ENCODE measurements around the gene DMKN.

DMKN gene

GRCh38 chr19:35498220-35498619 is 15.2 kb downstream of the DMKN start:
- no peak overlapping the region for H3K27ac ChIP-seq (ENCODE audit: low read depth, low read length)
- H3K27me3 ChIP-seq (ENCODE audit: control insufficient read depth, insufficient read depth, low read length), result no peaks in the 10 kb centered on the region
- H3K4me3 ChIP-seq (ENCODE audit: low read length), result no peak overlapping the region
- no peaks in the 10 kb centered on the region for H3K36me3 ChIP-seq (ENCODE audit: control insufficient read depth, insufficient read depth, low read length)
- H3K4me1 ChIP-seq (ENCODE audit: control insufficient read depth, insufficient read depth, low read length), result no peaks in the 10 kb centered on the region
- no peak overlapping the region for H3K9ac ChIP-seq (ENCODE audit: low read length)

DNA sequence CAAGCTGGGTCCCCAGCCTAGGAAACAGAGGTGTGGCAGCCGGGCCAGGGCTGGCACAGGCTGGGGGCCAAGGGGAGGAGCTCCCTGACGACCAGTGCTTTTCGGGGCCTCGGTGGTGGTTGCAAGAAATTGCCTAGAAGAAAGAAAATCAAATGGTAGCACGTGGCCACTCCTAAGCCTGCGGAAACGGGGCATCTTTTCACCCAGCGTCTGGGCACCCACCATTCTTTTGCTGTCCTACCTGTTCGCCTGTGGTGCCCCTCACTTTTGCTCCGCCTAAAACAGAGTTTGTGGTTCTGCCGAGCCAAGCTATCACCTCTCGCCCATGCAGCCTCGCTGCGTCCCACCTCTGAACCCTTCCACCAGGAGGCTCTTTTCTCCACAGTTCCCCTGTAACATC is 16.0 kb downstream of the DMKN start:
- Histone ChIP-seq H3K36me3 (ENCODE audit: control insufficient read depth, insufficient read depth, low read length) (no peaks in the 10 kb centered on the region), H3K27me3 (ENCODE audit: control insufficient read depth, insufficient read depth, low read length) (no peaks in the 10 kb centered on the region), H3K27ac (ENCODE audit: low read depth, low read length) (no peak overlapping the region), H3K4me3 (ENCODE audit: low read length) (no peak overlapping the region), H3K4me1 (ENCODE audit: control insufficient read depth, insufficient read depth, low read length) (no peaks in the 10 kb centered on the region), H3K9ac (ENCODE audit: low read length) (no peak overlapping the region)

GRCh38 chr19:35495107-35496064 is 18.1 kb downstream of the DMKN start:
- Histone ChIP-seq H3K4me1 (ENCODE audit: control insufficient read depth, insufficient read depth, low read length) (no peaks in the 10 kb centered on the region), H3K9ac (ENCODE audit: low read length) (no peak overlapping the region), H3K27ac (ENCODE audit: low read depth, low read length) (no peak overlapping the region)

DNA sequence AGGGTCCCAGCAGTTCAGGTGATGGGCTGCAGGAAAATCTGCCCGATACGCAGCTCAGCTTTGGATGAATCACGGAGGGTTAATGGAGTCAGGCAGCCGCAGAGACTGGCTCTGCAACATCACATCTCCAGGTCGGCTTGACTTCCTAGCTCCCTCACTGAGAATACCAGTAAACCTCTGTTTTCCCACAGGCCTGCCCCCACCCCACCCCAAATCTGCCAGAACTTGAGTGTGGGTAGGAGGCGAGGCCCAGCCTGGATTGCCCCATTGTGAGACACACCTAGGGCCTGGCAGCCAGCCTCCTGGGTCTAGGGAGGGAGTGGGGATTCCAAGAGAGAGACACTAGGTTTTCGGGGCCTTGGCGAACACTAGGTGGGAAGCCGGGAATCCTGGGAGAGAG is 19.5 kb downstream of the DMKN start:
- H3K4me3 ChIP-seq (ENCODE audit: low read length), result no peak overlapping the region
- no peaks in the 10 kb centered on the region for H3K36me3 ChIP-seq (ENCODE audit: control insufficient read depth, insufficient read depth, low read length)
- no peaks in the 10 kb centered on the region for H3K27me3 ChIP-seq (ENCODE audit: control insufficient read depth, insufficient read depth, low read length)
- no peaks in the 10 kb centered on the region for H3K4me1 ChIP-seq (ENCODE audit: control insufficient read depth, insufficient read depth, low read length)
- H3K27ac ChIP-seq (ENCODE audit: low read depth, low read length), result no peak overlapping the region
- H3K9ac ChIP-seq (ENCODE audit: low read length), result no peak overlapping the region

More at GRCh38 chr19:35495107-35496064, 18.1 kb downstream of the DMKN start:
- Histone ChIP-seq H3K36me3 (ENCODE audit: control insufficient read depth, insufficient read depth, low read length) (no peaks in the 10 kb centered on the region), H3K27me3 (ENCODE audit: control insufficient read depth, insufficient read depth, low read length) (no peaks in the 10 kb centered on the region), H3K4me3 (ENCODE audit: low read length) (no peak overlapping the region)

- Histone ChIP-seq H3K27ac (ENCODE audit: low read depth, low read length) (no peak overlapping the region), H3K36me3 (ENCODE audit: control insufficient read depth, insufficient read depth, low read length) (no peaks in the 10 kb centered on the region), H3K4me1 (ENCODE audit: control insufficient read depth, insufficient read depth, low read length) (no peaks in the 10 kb centered on the region), H3K4me3 (ENCODE audit: low read length) (no peak overlapping the region), H3K27me3 (ENCODE audit: control insufficient read depth, insufficient read depth, low read length) (no peaks in the 10 kb centered on the region), H3K9ac (ENCODE audit: low read length) (no peak overlapping the region)
Observed at GRCh38 chr19:35491836-35492360, 21.6 kb downstream of the DMKN start.

DNA sequence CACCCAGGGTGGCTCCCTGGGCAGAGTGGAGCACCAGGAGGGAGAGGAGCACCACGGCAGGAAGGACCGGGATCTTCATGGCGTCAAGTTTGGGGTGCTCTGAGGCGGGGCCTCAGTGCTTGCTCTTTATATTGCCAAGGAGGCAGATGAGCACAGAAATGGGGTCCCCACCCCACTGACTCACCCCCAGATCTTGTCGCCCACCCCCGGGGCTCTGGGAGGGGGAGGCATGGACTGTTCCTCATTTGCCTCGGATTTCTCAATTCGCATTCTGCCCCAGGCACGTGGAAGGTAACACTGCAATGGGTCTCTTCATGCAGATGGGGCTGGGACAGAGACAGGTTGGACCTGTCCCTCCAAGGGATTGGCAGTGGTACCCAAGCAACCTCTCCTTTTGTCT is 23.1 kb downstream of the DMKN start, which contains the start of gene KRTDAP:
Gene KRTDAP (minus strand): TSS at position 101 of the 400 bp plus-strand sequence. CDS start 22 bp downstream, at position 79.
- no peak within 1 kb of the TSS for H3K27ac ChIP-seq (ENCODE audit: low read depth, low read length)
- H3K4me3 ChIP-seq (ENCODE audit: low read length), result no peak within 1 kb of the TSS

DNA sequence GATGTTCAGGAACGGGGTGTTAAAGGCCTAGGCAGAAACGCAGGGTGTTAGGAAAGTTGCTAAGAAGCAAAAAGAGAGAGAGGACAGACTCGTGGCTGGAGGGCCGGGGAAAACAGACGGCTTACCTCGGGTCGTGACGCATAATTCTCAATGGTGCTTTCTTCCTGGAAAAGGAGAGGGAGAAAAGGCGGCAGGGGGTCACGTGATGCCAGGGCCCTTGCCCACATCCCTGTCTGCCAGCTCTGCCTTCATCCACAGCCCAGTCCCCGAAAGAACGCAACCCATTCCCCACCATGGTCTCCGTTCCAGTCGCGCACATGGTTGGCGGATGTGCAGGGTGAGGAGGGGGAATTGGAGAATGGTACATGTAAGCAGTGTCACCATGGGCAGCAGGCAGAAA is 24.8 kb downstream of the DMKN start:
- Histone ChIP-seq H3K36me3 (ENCODE audit: control insufficient read depth, insufficient read depth, low read length) (no peaks in the 10 kb centered on the region), H3K9ac (ENCODE audit: low read length) (no peak overlapping the region), H3K4me3 (ENCODE audit: low read length) (no peak overlapping the region), H3K4me1 (ENCODE audit: control insufficient read depth, insufficient read depth, low read length) (no peaks in the 10 kb centered on the region), H3K27ac (ENCODE audit: low read depth, low read length) (no peak overlapping the region), H3K27me3 (ENCODE audit: control insufficient read depth, insufficient read depth, low read length) (no peaks in the 10 kb centered on the region)

More for the DNA sequence above, 23.1 kb downstream of the DMKN start, which contains the start of gene KRTDAP:
- no peaks in the 10 kb centered on the region for H3K36me3 ChIP-seq (ENCODE audit: control insufficient read depth, insufficient read depth, low read length)
- H3K9ac ChIP-seq (ENCODE audit: low read length), result no peak within 1 kb of the TSS
- H3K4me1 ChIP-seq (ENCODE audit: control insufficient read depth, insufficient read depth, low read length), result no peaks in the 10 kb centered on the region
- no peaks in the 10 kb centered on the region for H3K27me3 ChIP-seq (ENCODE audit: control insufficient read depth, insufficient read depth, low read length)

GRCh38 chr19:35487656-35488182 is 25.7 kb downstream of the DMKN start:
- no peak overlapping the region for H3K27ac ChIP-seq (ENCODE audit: low read depth, low read length)
- H3K4me3 ChIP-seq (ENCODE audit: low read length), result no peak overlapping the region
- H3K36me3 ChIP-seq (ENCODE audit: control insufficient read depth, insufficient read depth, low read length), result no peaks in the 10 kb centered on the region
- H3K27me3 ChIP-seq (ENCODE audit: control insufficient read depth, insufficient read depth, low read length), result no peaks in the 10 kb centered on the region
- no peaks in the 10 kb centered on the region for H3K4me1 ChIP-seq (ENCODE audit: control insufficient read depth, insufficient read depth, low read length)
- no peak overlapping the region for H3K9ac ChIP-seq (ENCODE audit: low read length)

GRCh38 chr19:35486268-35486708 is 27.2 kb downstream of the DMKN start:
- Histone ChIP-seq H3K4me1 (ENCODE audit: control insufficient read depth, insufficient read depth, low read length) (no peaks in the 10 kb centered on the region), H3K9ac (ENCODE audit: low read length) (no peak overlapping the region), H3K36me3 (ENCODE audit: control insufficient read depth, insufficient read depth, low read length) (no peaks in the 10 kb centered on the region), H3K27me3 (ENCODE audit: control insufficient read depth, insufficient read depth, low read length) (no peaks in the 10 kb centered on the region), H3K27ac (ENCODE audit: low read depth, low read length) (no peak overlapping the region), H3K4me3 (ENCODE audit: low read length) (no peak overlapping the region)

GRCh38 chr19:35484252-35485036 is 29.0 kb downstream of the DMKN start:
- Histone ChIP-seq H3K36me3 (ENCODE audit: control insufficient read depth, insufficient read depth, low read length) (no peaks in the 10 kb centered on the region), H3K9ac (ENCODE audit: low read length) (no peak overlapping the region), H3K4me3 (ENCODE audit: low read length) (no peak overlapping the region), H3K27me3 (ENCODE audit: control insufficient read depth, insufficient read depth, low read length) (no peaks in the 10 kb centered on the region), H3K4me1 (ENCODE audit: control insufficient read depth, insufficient read depth, low read length) (no peaks in the 10 kb centered on the region), H3K27ac (ENCODE audit: low read depth, low read length) (no peak overlapping the region)

- no peak overlapping the region for H3K4me3 ChIP-seq (ENCODE audit: low read length)
- no peaks in the 10 kb centered on the region for H3K4me1 ChIP-seq (ENCODE audit: control insufficient read depth, insufficient read depth, low read length)
- no peaks in the 10 kb centered on the region for H3K27me3 ChIP-seq (ENCODE audit: control insufficient read depth, insufficient read depth, low read length)
- no peak overlapping the region for H3K27ac ChIP-seq (ENCODE audit: low read depth, low read length)
- H3K36me3 ChIP-seq (ENCODE audit: control insufficient read depth, insufficient read depth, low read length), result no peaks in the 10 kb centered on the region
- no peak overlapping the region for H3K9ac ChIP-seq (ENCODE audit: low read length)
Observed at GRCh38 chr19:35483089-35483488, 30.4 kb downstream of the DMKN start.

All from rectal smooth muscle tissue (tissue), 1 donor.